ENCODE results near the gene NUP107.

GRCh38 chr12:68686595-68687521 lies at the start of gene NUP107:
- TF ChIP-seq CTCF (IDR thresholded peaks at IDR 0.05; ENCODE audit: borderline replicate concordance, extremely low read depth, low read length, poor library complexity, severe bottlenecking): no peak
- TF ChIP-seq EZH2 (IDR thresholded peaks at IDR 0.05; ENCODE audit: borderline replicate concordance, low read depth, low read length, severe bottlenecking): no peak

Measured in DND-41 (cell line).